ENCODE results near the gene SUB1.
"Not testable (repeated sequence)": the region's sequence is repeated elsewhere in the genome, so short reads cannot be mapped to it uniquely, and the experiment has no call there.

SUB1 gene

GRCh38 chr5:32585446-32586275 lies at the start of gene SUB1:
TSS of gene SUB1 (plus strand) at chr5:32585557. CDS start at chr5:32588513, 2,956 bp downstream.
- DNase-seq (ENCODE audit: extremely low read depth in 1 of 2, low read depth in 1 of 2) = peak; percentile 87 to 88

GRCh38 chr5:32536246-32536645 lies 49.1 kb upstream of the SUB1 start:
- no peak for DNase-seq (ENCODE audit: extremely low read depth in 1 of 2, low read depth in 1 of 2)

- not testable (repeated sequence) for DNase-seq (ENCODE audit: extremely low read depth in 1 of 2, low read depth in 1 of 2)
Measured at GRCh38 chr5:32537437-32538029, 47.8 kb upstream of the SUB1 start.

- peak in 1 of 2 donors; percentile 57 for DNase-seq (ENCODE audit: extremely low read depth in 1 of 2, low read depth in 1 of 2)
Measured at GRCh38 chr5:32538031-32538547, 47.3 kb upstream of the SUB1 start.

- no peak for DNase-seq (ENCODE audit: extremely low read depth in 1 of 2, low read depth in 1 of 2)
Measured at GRCh38 chr5:32539981-32540845, 45.1 kb upstream of the SUB1 start.

GRCh38 chr5:32541241-32541640 lies 44.1 kb upstream of the SUB1 start:
- DNase-seq (ENCODE audit: extremely low read depth in 1 of 2, low read depth in 1 of 2) = no peak

GRCh38 chr5:32542216-32543059 lies 42.9 kb upstream of the SUB1 start:
- DNase-seq (ENCODE audit: extremely low read depth in 1 of 2, low read depth in 1 of 2) = no peak

GRCh38 chr5:32543291-32543690 lies 42.1 kb upstream of the SUB1 start:
- DNase-seq (ENCODE audit: extremely low read depth in 1 of 2, low read depth in 1 of 2) = no peak

GRCh38 chr5:32545102-32545800 lies 40.1 kb upstream of the SUB1 start:
- DNase-seq (ENCODE audit: extremely low read depth in 1 of 2, low read depth in 1 of 2) = no peak

- no peak for DNase-seq (ENCODE audit: extremely low read depth in 1 of 2, low read depth in 1 of 2)
Measured at GRCh38 chr5:32551194-32551593, 34.2 kb upstream of the SUB1 start.

GRCh38 chr5:32551865-32552264 lies 33.5 kb upstream of the SUB1 start:
- no peak for DNase-seq (ENCODE audit: extremely low read depth in 1 of 2, low read depth in 1 of 2)

GRCh38 chr5:32552491-32552890 lies 32.9 kb upstream of the SUB1 start:
- DNase-seq (ENCODE audit: extremely low read depth in 1 of 2, low read depth in 1 of 2) = not testable (repeated sequence)

- no peak for DNase-seq (ENCODE audit: extremely low read depth in 1 of 2, low read depth in 1 of 2)
Measured at GRCh38 chr5:32552936-32553335, 32.4 kb upstream of the SUB1 start.

GRCh38 chr5:32554181-32554780 lies 31.1 kb upstream of the SUB1 start:
- not testable (repeated sequence) for DNase-seq (ENCODE audit: extremely low read depth in 1 of 2, low read depth in 1 of 2)

- DNase-seq (ENCODE audit: extremely low read depth in 1 of 2, low read depth in 1 of 2) = not testable (repeated sequence)
Measured at GRCh38 chr5:32556543-32556942, 28.8 kb upstream of the SUB1 start.

GRCh38 chr5:32559411-32559810 lies 25.9 kb upstream of the SUB1 start:
- no peak for DNase-seq (ENCODE audit: extremely low read depth in 1 of 2, low read depth in 1 of 2)

- DNase-seq (ENCODE audit: extremely low read depth in 1 of 2, low read depth in 1 of 2) = no peak
Measured at GRCh38 chr5:32559921-32560320, 25.4 kb upstream of the SUB1 start.

- no peak for DNase-seq (ENCODE audit: extremely low read depth in 1 of 2, low read depth in 1 of 2)
Measured at GRCh38 chr5:32562056-32562455, 23.3 kb upstream of the SUB1 start.

GRCh38 chr5:32562843-32563242 lies 22.5 kb upstream of the SUB1 start:
- no peak for DNase-seq (ENCODE audit: extremely low read depth in 1 of 2, low read depth in 1 of 2)
